CD1c-positive myeloid dendritic cell (primary cell): ENCODE measurements around the gene CLDN7.
A peak's percentile ranks its signal among the peaks of the same experiment; 100 is the strongest.

Experiments used
- DNase-seq: peaks from one replicate; pipeline ENCODE4 v3.0.0-alpha.2; 2016; ENCODE audit errors: extremely low spot score

CLDN7 gene

GRCh38 chr17:7237266-7237760 is 25.0 kb downstream of the CLDN7 start:
- DNase-seq: no peak

- DNase-seq: no peak
Measured at GRCh38 chr17:7236808-7237207, 25.5 kb downstream of the CLDN7 start.

GRCh38 chr17:7235693-7236665 is 26.3 kb downstream of the CLDN7 start:
- peak; percentile 44 for DNase-seq

GRCh38 chr17:7234083-7234951 is 28.0 kb downstream of the CLDN7 start, which contains the start of gene DVL2:
TSS of gene DVL2 (minus strand) at chr17:7234517. CDS start at chr17:7234262, 255 bp downstream.
- peak; percentile 96 for DNase-seq

GRCh38 chr17:7233701-7234082 is 28.6 kb downstream of the CLDN7 start:
- DNase-seq: peak; percentile 17

GRCh38 chr17:7232114-7232513 is 30.2 kb downstream of the CLDN7 start:
- DNase-seq: no peak

GRCh38 chr17:7229504-7229903 is 32.8 kb downstream of the CLDN7 start:
- no peak for DNase-seq

- no peak for DNase-seq
Measured at GRCh38 chr17:7228920-7229319, 33.4 kb downstream of the CLDN7 start.

- DNase-seq: no peak
Measured at GRCh38 chr17:7226721-7227710, 35.3 kb downstream of the CLDN7 start.

GRCh38 chr17:7225711-7226331 is 36.5 kb downstream of the CLDN7 start:
- no peak for DNase-seq

GRCh38 chr17:7224661-7225111 is 37.6 kb downstream of the CLDN7 start:
- no peak for DNase-seq

- DNase-seq: no peak
Measured at GRCh38 chr17:7224110-7224509, 38.2 kb downstream of the CLDN7 start.

GRCh38 chr17:7223375-7223774 is 38.9 kb downstream of the CLDN7 start:
- DNase-seq: no peak

GRCh38 chr17:7222972-7223292 is 39.3 kb downstream of the CLDN7 start:
- no peak for DNase-seq

- DNase-seq: no peak
Measured at GRCh38 chr17:7222093-7222971, 39.9 kb downstream of the CLDN7 start.

GRCh38 chr17:7221278-7222092 is 40.8 kb downstream of the CLDN7 start:
- DNase-seq: no peak

GRCh38 chr17:7220593-7221277 is 41.5 kb downstream of the CLDN7 start:
- DNase-seq: peak; percentile 54
